PFSK-1 (cell line): ENCODE data around the gene ADCY1.

Experiments used
- FOXP2 ChIP-seq: optimal IDR thresholded peaks from 2 replicates; pipeline ENCODE3; 2011; ENCODE audit warnings: borderline replicate concordance, control low read depth, inconsistent platforms; ENCODE audit not compliant: insufficient read depth; ENCODE audit errors: extremely low read length, extremely low read depth
- POLR2AphosphoS5 ChIP-seq: IDR thresholded peaks from 2 replicates; pipeline ENCODE4 v1.6.1; 2012; ENCODE audit warnings: low read depth, mild to moderate bottlenecking, control low read depth, low read length, moderate library complexity
- SIN3A ChIP-seq: IDR thresholded peaks from 2 replicates; pipeline ENCODE4 v1.6.1; 2012; ENCODE audit warnings: mild to moderate bottlenecking, low read length, moderate library complexity, borderline replicate concordance; ENCODE audit not compliant: insufficient read depth
- TAF1 ChIP-seq: IDR thresholded peaks from 2 replicates; pipeline ENCODE4 v1.6.1; 2012; ENCODE audit warnings: low read length, control low read depth, borderline replicate concordance; ENCODE audit not compliant: insufficient read depth
- TF ChIP-seq, protein P1 (sequence below), 2 experiments: IDR thresholded peaks; 2 replicates each; pipeline versions ENCODE4 v1.6.1 to v1.8.0; 2011 to 2012; ENCODE audit warnings: low read depth in 2 of 2, low read length in 2 of 2, control low read depth in 1 of 2, inconsistent platforms in 1 of 2, mild to moderate bottlenecking in 1 of 2, moderate library complexity in 1 of 2; ENCODE audit not compliant: insufficient read depth in 1 of 2

DNA sequence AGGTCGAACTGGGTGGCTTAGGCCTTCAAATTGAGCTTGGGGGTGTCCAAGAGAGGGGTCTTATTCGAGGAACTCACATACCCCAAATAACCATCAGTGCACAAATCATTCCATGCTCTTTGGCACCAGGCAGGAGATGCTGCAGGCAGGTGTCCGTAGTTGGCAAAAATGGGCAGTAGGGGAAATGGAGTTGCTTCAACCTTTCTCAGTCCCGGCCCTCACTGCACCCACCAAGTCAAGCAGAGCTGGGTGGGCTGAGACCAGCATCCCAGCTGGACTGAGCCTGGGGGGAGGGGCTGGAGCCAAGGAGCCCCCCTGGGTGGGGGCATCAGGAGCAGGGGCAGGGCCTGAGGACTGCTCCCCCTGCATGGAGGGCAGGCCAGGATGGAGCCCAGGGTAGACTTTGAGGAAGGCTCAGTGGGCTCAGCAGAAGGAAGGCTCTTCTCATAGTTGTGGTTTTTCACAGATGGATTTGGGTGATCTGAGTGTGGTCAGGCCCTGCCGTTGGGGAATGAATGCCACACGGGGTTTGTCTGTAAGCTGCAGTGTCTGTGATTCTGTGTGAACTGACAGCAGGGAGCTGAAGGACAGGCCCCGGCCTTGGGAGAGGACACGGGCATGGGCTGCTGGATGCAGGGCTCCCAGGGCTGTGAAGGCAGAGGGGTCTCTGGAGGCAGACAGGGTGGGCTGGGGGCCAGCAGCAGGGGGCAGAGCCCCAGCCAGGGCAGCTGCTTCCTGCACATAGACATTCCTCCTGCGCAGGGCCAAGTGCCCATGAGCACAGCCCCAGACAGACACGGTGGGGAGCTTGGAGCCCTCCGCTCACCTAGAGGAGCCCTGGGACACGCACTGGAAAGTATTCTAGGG is 144.5 kb downstream of the ADCY1 start:
- TF ChIP-seq POLR2AphosphoS5 (no peak), TAF1 (no peak), SIN3A (no peak), FOXP2 (no peak)
- TF ChIP-seq, protein P1, sequence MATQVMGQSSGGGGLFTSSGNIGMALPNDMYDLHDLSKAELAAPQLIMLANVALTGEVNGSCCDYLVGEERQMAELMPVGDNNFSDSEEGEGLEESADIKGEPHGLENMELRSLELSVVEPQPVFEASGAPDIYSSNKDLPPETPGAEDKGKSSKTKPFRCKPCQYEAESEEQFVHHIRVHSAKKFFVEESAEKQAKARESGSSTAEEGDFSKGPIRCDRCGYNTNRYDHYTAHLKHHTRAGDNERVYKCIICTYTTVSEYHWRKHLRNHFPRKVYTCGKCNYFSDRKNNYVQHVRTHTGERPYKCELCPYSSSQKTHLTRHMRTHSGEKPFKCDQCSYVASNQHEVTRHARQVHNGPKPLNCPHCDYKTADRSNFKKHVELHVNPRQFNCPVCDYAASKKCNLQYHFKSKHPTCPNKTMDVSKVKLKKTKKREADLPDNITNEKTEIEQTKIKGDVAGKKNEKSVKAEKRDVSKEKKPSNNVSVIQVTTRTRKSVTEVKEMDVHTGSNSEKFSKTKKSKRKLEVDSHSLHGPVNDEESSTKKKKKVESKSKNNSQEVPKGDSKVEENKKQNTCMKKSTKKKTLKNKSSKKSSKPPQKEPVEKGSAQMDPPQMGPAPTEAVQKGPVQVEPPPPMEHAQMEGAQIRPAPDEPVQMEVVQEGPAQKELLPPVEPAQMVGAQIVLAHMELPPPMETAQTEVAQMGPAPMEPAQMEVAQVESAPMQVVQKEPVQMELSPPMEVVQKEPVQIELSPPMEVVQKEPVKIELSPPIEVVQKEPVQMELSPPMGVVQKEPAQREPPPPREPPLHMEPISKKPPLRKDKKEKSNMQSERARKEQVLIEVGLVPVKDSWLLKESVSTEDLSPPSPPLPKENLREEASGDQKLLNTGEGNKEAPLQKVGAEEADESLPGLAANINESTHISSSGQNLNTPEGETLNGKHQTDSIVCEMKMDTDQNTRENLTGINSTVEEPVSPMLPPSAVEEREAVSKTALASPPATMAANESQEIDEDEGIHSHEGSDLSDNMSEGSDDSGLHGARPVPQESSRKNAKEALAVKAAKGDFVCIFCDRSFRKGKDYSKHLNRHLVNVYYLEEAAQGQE (IDR thresholded peaks at IDR 0.05; ENCODE audit: insufficient read depth in 1 of 2, low read depth in 2 of 2, low read length in 2 of 2): no peak
